Ramos (cell line): Measurements from ENCODE around the gene STX1B.

ENCODE experiments used
- in situ Hi-C: fragments of 300-500 bp; cut with MboI; formaldehyde crosslinking; loops from one replicate; pipeline ENCODE4 v1.14.3; 2022; ENCODE audit warnings: low sequenced_read_pairs; ENCODE audit not compliant: unreplicated experiment

The STX1B gene

GRCh38 chr16:31010585-31011325 lies at the start of gene STX1B:
STX1B (minus strand) TSS chr16:31010638; CDS start chr16:31010396, 242 bp downstream.
- in situ Hi-C loops, result no loop called here

GRCh38 chr16:31055613-31056012 lies 45.2 kb upstream of the STX1B start:
- in situ Hi-C loops, result no loop called here

GRCh38 chr16:31052114-31052513 lies 41.7 kb upstream of the STX1B start:
- in situ Hi-C loops, result no loop called here

- in situ Hi-C loops, result no loop called here
Measured at GRCh38 chr16:31050280-31051030, 40.0 kb upstream of the STX1B start.

- in situ Hi-C loops, result no loop called here
Measured at GRCh38 chr16:31043898-31044481, 33.6 kb upstream of the STX1B start.

- in situ Hi-C loops, result no loop called here
Measured at GRCh38 chr16:31043352-31043751, 32.9 kb upstream of the STX1B start.

- in situ Hi-C loops, result no loop called here
Measured at GRCh38 chr16:31042866-31043265, 32.4 kb upstream of the STX1B start.

GRCh38 chr16:31038993-31039392 lies 28.6 kb upstream of the STX1B start:
- in situ Hi-C loops, result no loop called here

GRCh38 chr16:31036691-31037090 lies 26.3 kb upstream of the STX1B start:
- in situ Hi-C loops, result no loop called here

- in situ Hi-C loops, result no loop called here
Measured at GRCh38 chr16:31033709-31034492, 23.5 kb upstream of the STX1B start.

GRCh38 chr16:31032736-31033708 lies 22.6 kb upstream of the STX1B start, which contains the start of gene STX4:
STX4 (plus strand) TSS chr16:31033558; CDS start chr16:31033806, 248 bp downstream.
- in situ Hi-C loops, result no loop called here

GRCh38 chr16:31031276-31031675 lies 20.8 kb upstream of the STX1B start:
- in situ Hi-C loops, result no loop called here

- in situ Hi-C loops, result no loop called here
Measured at GRCh38 chr16:31029272-31029671, 18.8 kb upstream of the STX1B start.

- in situ Hi-C loops, result no loop called here
Measured at GRCh38 chr16:31025339-31025738, 14.9 kb upstream of the STX1B start.

- in situ Hi-C loops, result no loop called here
Measured at GRCh38 chr16:31023627-31024226, 13.3 kb upstream of the STX1B start.

- in situ Hi-C loops, result no loop called here
Measured at GRCh38 chr16:31023252-31023602, 12.8 kb upstream of the STX1B start.

- in situ Hi-C loops, result no loop called here
Measured at GRCh38 chr16:31022544-31023251, 12.3 kb upstream of the STX1B start.

GRCh38 chr16:31020536-31020935 lies 10.1 kb upstream of the STX1B start:
- in situ Hi-C loops, result no loop called here
